NOMO-1 (cell line): Measurements from ENCODE around the gene CYP21A2.

Experiments used
- DNase-seq, 2 experiments: peaks; one replicate each; lab custom pipeline; 2025; ENCODE audit not compliant: unreplicated experiment in 2 of 2; lab: John Stamatoyannopoulos, UW

The CYP21A2 gene

GRCh38 chr6:32081168-32081990, 43.2 kb downstream of the CYP21A2 start:
- peak; percentile 47 to 50 for DNase-seq

GRCh38 chr6:32082478-32082877, 44.3 kb downstream of the CYP21A2 start:
- no peak for DNase-seq

- DNase-seq = no peak
These were observed 44.7 kb downstream of the CYP21A2 start for GRCh38 chr6:32082935-32083334.

GRCh38 chr6:32083812-32084768, 45.9 kb downstream of the CYP21A2 start:
- no peak for DNase-seq

- no peak for DNase-seq
These were observed 46.6 kb downstream of the CYP21A2 start for GRCh38 chr6:32084780-32085179.

GRCh38 chr6:32085759-32086459, 47.7 kb downstream of the CYP21A2 start:
- no peak for DNase-seq

- no peak for DNase-seq
These were observed 48.7 kb downstream of the CYP21A2 start for GRCh38 chr6:32086661-32087573.

GRCh38 chr6:32087574-32088486, 49.6 kb downstream of the CYP21A2 start:
- peak; percentile 76 to 82 for DNase-seq

- no peak for DNase-seq
These were observed 50.4 kb downstream of the CYP21A2 start for GRCh38 chr6:32088487-32089049.

GRCh38 chr6:32089082-32089828, 51.0 kb downstream of the CYP21A2 start:
- no peak for DNase-seq
